Endothelial cell of umbilical vein (primary cell): ENCODE results near the gene DLEU7. TPM values are rescaled to one million over a fixed set of nuclear protein-coding genes. Genes with fewer than 3 reads are reported as not detected.

ENCODE experiments used
- BruUV-seq: library from RNA; stranded (reverse); fragments of 400-500 nt; replicated peaks from 2 replicates; lab custom pipeline; 2021; lab: Mats Ljungman, UMichigan
- CTCF ChIA-PET: fragments of 300-600, 350-600 bp; sonication (Branson Sonifier 250); formaldehyde crosslinking; loops from one replicate; lab custom pipeline; 2021; ENCODE audit warnings: antibody characterized with exemption, inconsistent platforms; lab: Charles Lee
- POLR2A ChIA-PET: fragments of 300-600, 350-600 bp; sonication (Branson Sonifier 250); formaldehyde crosslinking; loops from one replicate; lab custom pipeline; 2021; ENCODE audit warnings: antibody characterized with exemption, inconsistent platforms; lab: Charles Lee
- DNase-seq: peaks from one replicate; pipeline ENCODE4 v3.0.0-alpha.2; 2011; ENCODE audit warnings: low read depth, low spot score
- FAIRE-seq: peaks from 2 replicates; lab custom pipeline; 2011; peaks lifted over from hg19 to GRCh38; lab: Jason Lieb, UNC
- H2AFZ ChIP-seq: 2 replicates; pipeline ENCODE4 v1.6.0; 2012; ENCODE audit warnings: low read depth, low read length, control low read depth, inconsistent platforms
- H3K27ac ChIP-seq: 2 replicates; pipeline ENCODE4 v1.5.1; 2011; ENCODE audit warnings: low read depth, mild to moderate bottlenecking, control low read depth, low read length, moderate library complexity; ENCODE audit not compliant: insufficient read depth
- H3K27me3 ChIP-seq, 2 experiments: 2 replicates each; pipeline versions ENCODE4 v1.6.0 to v1.6.1; 2011; ENCODE audit warnings: low read length in 2 of 2, mixed read lengths in 1 of 2; ENCODE audit not compliant: control insufficient read depth in 2 of 2, insufficient read depth in 2 of 2
- H3K36me3 ChIP-seq, 2 experiments: 2 replicates in 1 of 2; 3 replicates in 1 of 2; pipeline ENCODE4 v1.5.1; 2011; ENCODE audit warnings: low read length in 2 of 2, mild to moderate bottlenecking in 1 of 2, moderate library complexity in 1 of 2; ENCODE audit not compliant: control insufficient read depth in 2 of 2, insufficient read depth in 2 of 2; ENCODE audit errors: extremely low read depth in 1 of 2
- H3K4me1 ChIP-seq: 3 replicates; pipeline ENCODE4 v1.5.1; 2011; ENCODE audit warnings: mild to moderate bottlenecking, low read length; ENCODE audit not compliant: control insufficient read depth, insufficient read depth; ENCODE audit errors: extremely low read depth
- H3K4me2 ChIP-seq: 2 replicates; pipeline ENCODE4 v1.6.1; 2011; ENCODE audit warnings: low read length, control low read depth, mixed read lengths; ENCODE audit not compliant: insufficient read depth
- H3K4me3 ChIP-seq, 3 experiments: fragments of 200-600 bp in 1 of 3; sonication (generic), shearing (Covaris generic) in 1 of 3; replicated peaks in 1 of 3; 2 replicates each; pipeline ENCODE4 v1.5.1; 2011 to 2016; ENCODE audit warnings: control low read depth in 3 of 3, low read length in 3 of 3, mild to moderate bottlenecking in 2 of 3, inconsistent platforms in 1 of 3, low read depth in 1 of 3, moderate library complexity in 1 of 3; ENCODE audit not compliant: insufficient read depth in 1 of 3
- H3K79me2 ChIP-seq: 2 replicates; pipeline ENCODE4 v1.6.0; 2012; ENCODE audit warnings: low read length, inconsistent platforms; ENCODE audit not compliant: control insufficient read depth, insufficient read depth
- H3K9ac ChIP-seq: replicated peaks from 2 replicates; pipeline ENCODE3; 2011; ENCODE audit warnings: low read length, control low read depth; ENCODE audit not compliant: insufficient read depth; ENCODE audit errors: extremely low read depth
- H3K9me1 ChIP-seq: replicated peaks from 3 replicates; pipeline ENCODE4 v1.6.0; 2011; ENCODE audit warnings: mild to moderate bottlenecking, low read length; ENCODE audit not compliant: control insufficient read depth, insufficient read depth; ENCODE audit errors: extremely low read depth
- H3K9me3 ChIP-seq: replicated peaks from 2 replicates; pipeline ENCODE4 v1.5.1; 2012; ENCODE audit warnings: low read length, inconsistent platforms; ENCODE audit not compliant: control insufficient read depth, insufficient read depth
- H4K20me1 ChIP-seq: replicated peaks from 2 replicates; pipeline ENCODE3; 2011; ENCODE audit warnings: mild to moderate bottlenecking, low read length; ENCODE audit not compliant: control insufficient read depth, insufficient read depth; ENCODE audit errors: extremely low read depth
- EZH2 ChIP-seq: IDR thresholded peaks from 2 replicates; pipeline ENCODE4 v1.6.1; 2012; ENCODE audit warnings: borderline replicate concordance, low read depth, mild to moderate bottlenecking, moderate library complexity, low read length, inconsistent platforms; ENCODE audit not compliant: severe bottlenecking
- FOS ChIP-seq: IDR thresholded peaks from 2 replicates; pipeline ENCODE4 v1.6.1; 2011; ENCODE audit warnings: mild to moderate bottlenecking, low read length, moderate library complexity, borderline replicate concordance; ENCODE audit not compliant: insufficient read depth
- GATA2 ChIP-seq: IDR thresholded peaks from 2 replicates; pipeline ENCODE4 v1.7.0; 2011; ENCODE audit warnings: low read depth, mild to moderate bottlenecking, moderate library complexity, mixed read lengths, low read length; ENCODE audit not compliant: insufficient read length, insufficient read depth
- JUN ChIP-seq: IDR thresholded peaks from 2 replicates; pipeline ENCODE4 v1.6.1; 2011; ENCODE audit warnings: borderline replicate concordance, low read depth; ENCODE audit not compliant: insufficient read length, insufficient read depth
- MYC ChIP-seq: IDR thresholded peaks from one replicate; pipeline ENCODE4 v1.6.1; 2011; ENCODE audit warnings: mild to moderate bottlenecking, low read depth, low read length
- POLR2A ChIP-seq: IDR thresholded peaks from 2 replicates; pipeline ENCODE4 v1.6.1; 2012; ENCODE audit warnings: low read depth, mild to moderate bottlenecking, control low read depth, low read length
- POLR2AphosphoS5 ChIP-seq: IDR thresholded peaks from 2 replicates; pipeline ENCODE4 v1.6.1; 2012; ENCODE audit warnings: low read depth, mild to moderate bottlenecking, control low read depth, low read length, moderate library complexity; ENCODE audit not compliant: insufficient read depth
- dilution Hi-C: fragments of 300-500 bp; cut with MboI; formaldehyde crosslinking; loops from one replicate; pipeline ENCODE4 v1.15.0; 2019; ENCODE audit warnings: low sequenced_read_pairs; ENCODE audit not compliant: extremely low pct_ligation_motif_present
- intact Hi-C: fragments of 100-400 bp; cut with micrococcal nuclease; formaldehyde crosslinking; loops from one replicate; pipeline ENCODE4 v1.10.0; 2022
- polyA plus RNA-seq, 4 experiments: library from polyadenylated mRNA; depleted of rRNA in 3 of 4; stranded (reverse) in 3 of 4; unstranded in 1 of 4; fragments of >200 nt; gene quantifications; 2 replicates each; pipeline versions ENCODE4 v1.2.1 to v1.2.3, GENCODE V29; 2011 to 2012; ENCODE audit warnings: missing spikeins in 1 of 4
- total RNA-seq: library from RNA; stranded (reverse); gene quantifications from 2 replicates; pipeline ENCODE4 v1.2.3, GENCODE V29; 2021
- TF ChIP-seq, protein P1 (sequence below): IDR thresholded peaks from 2 replicates; pipeline ENCODE4 v1.6.1; 2011; ENCODE audit not compliant: insufficient read depth, insufficient read length
- TF ChIP-seq, protein P2 (sequence below), 2 donors: IDR thresholded peaks; 1 replicate in 1 of 2; 2 replicates in 1 of 2; pipeline ENCODE4 v1.5.1; 2011; ENCODE audit warnings: low read length in 2 of 2, mild to moderate bottlenecking in 2 of 2, moderate library complexity in 2 of 2, control low read depth in 1 of 2, inconsistent platforms in 1 of 2, low read depth in 1 of 2; ENCODE audit not compliant: insufficient read depth in 1 of 2; ENCODE audit errors: extremely low read depth in 1 of 2

DLEU7 gene
- total and polyA plus RNA-seq, 2 donors (not counting 3 experiments of a cell fraction or from before 2014, with no cell fraction given), result not detected

DNA sequence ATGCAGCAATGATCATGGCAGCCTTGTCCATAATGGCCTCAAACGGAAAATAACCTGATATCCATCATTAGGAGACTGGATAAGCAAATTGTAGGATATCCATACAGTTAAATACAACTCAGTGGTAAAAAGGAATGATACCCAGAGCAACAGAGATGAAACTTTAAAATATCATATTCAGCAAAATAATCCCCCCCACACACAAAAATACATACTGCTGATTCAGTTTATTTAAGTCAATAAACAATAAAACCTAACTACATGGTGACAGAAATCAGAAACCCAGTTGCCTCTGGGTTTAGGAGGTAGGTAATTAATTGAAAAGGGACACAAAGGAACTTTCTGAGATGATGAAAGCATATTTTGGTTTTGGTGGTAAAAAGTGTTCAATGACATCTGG, 27.9 kb upstream of the DLEU7 start:
- BruUV-seq, result no TSS peak
- H3K9me1 ChIP-seq, result no peaks in the 10 kb centered on the region
- intact Hi-C loops (no loop called here), dilution Hi-C loops (no loop called here)
- H4K20me1 ChIP-seq, result no peaks in the 10 kb centered on the region
- H3K4me3 ChIP-seq, result no peak overlapping the region
- FAIRE-seq, result no peak
- H3K27me3 ChIP-seq, result peaks cover 0 to 8% of the 10 kb centered on the region in 2 experiments
- no peak for DNase-seq
- H3K9ac ChIP-seq, result no peak overlapping the region
- no peak overlapping the region for H3K27ac ChIP-seq
- ChIA-PET CTCF (no interaction called here), POLR2A (no interaction called here)
- H3K9me3 ChIP-seq, result no peaks in the 10 kb centered on the region
- H3K36me3 ChIP-seq, result no peaks in the 10 kb centered on the region
- TF ChIP-seq GATA2, result no peak
- TF ChIP-seq FOS, result no peak
- no peak for TF ChIP-seq MYC
- TF ChIP-seq, protein P1, sequence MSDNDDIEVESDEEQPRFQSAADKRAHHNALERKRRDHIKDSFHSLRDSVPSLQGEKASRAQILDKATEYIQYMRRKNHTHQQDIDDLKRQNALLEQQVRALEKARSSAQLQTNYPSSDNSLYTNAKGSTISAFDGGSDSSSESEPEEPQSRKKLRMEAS, result no peak
- TF ChIP-seq EZH2, result no peak
- no peak for TF ChIP-seq POLR2AphosphoS5
- TF ChIP-seq, protein P2, sequence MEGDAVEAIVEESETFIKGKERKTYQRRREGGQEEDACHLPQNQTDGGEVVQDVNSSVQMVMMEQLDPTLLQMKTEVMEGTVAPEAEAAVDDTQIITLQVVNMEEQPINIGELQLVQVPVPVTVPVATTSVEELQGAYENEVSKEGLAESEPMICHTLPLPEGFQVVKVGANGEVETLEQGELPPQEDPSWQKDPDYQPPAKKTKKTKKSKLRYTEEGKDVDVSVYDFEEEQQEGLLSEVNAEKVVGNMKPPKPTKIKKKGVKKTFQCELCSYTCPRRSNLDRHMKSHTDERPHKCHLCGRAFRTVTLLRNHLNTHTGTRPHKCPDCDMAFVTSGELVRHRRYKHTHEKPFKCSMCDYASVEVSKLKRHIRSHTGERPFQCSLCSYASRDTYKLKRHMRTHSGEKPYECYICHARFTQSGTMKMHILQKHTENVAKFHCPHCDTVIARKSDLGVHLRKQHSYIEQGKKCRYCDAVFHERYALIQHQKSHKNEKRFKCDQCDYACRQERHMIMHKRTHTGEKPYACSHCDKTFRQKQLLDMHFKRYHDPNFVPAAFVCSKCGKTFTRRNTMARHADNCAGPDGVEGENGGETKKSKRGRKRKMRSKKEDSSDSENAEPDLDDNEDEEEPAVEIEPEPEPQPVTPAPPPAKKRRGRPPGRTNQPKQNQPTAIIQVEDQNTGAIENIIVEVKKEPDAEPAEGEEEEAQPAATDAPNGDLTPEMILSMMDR (IDR thresholded peaks at IDR 0.05; ENCODE audit: extremely low read depth in 1 of 2, insufficient read depth in 1 of 2, low read depth in 1 of 2, low read length in 2 of 2), result no peak
- no peak for TF ChIP-seq JUN
- TF ChIP-seq POLR2A, result no peak
- no peaks in the 10 kb centered on the region for H3K79me2 ChIP-seq
- no peak overlapping the region for H2AFZ ChIP-seq
- H3K4me2 ChIP-seq, result no peak overlapping the region
- H3K4me1 ChIP-seq, result no peaks in the 10 kb centered on the region
